GM23338 (cell line): Measurements from ENCODE around the gene BMP5. TPM values are rescaled to one million over a fixed set of nuclear protein-coding genes. Genes with fewer than 3 reads are reported as not detected.

Source experiments
- ATAC-seq: fragments of 200-7000 bp; cut with Tn5 transposase; 3 replicates; pipeline ENCODE4 v1.9.1; 2020
- DNase-seq: peaks from one replicate; pipeline ENCODE4 v3.0.0-alpha.2; 2015; ENCODE audit warnings: low spot score
- H2AFZ ChIP-seq: fragments of 200-600 bp; sonication (generic); 2 replicates; pipeline ENCODE4 v1.8.0; 2016; ENCODE audit warnings: antibody characterized with exemption, mild to moderate bottlenecking, moderate library complexity
- H3F3A ChIP-seq: fragments of 200-600 bp; sonication (generic); replicated peaks from 2 replicates; pipeline ENCODE4 v1.8.0; 2017; ENCODE audit warnings: antibody characterized with exemption, mixed run types, low read depth
- H3K27ac ChIP-seq: fragments of 200-600 bp; sonication (generic); 2 replicates; pipeline ENCODE4 v1.6.1; 2016; ENCODE audit warnings: low read depth
- H3K27me3 ChIP-seq: fragments of 200-600 bp; sonication (generic); 2 replicates; pipeline ENCODE4 v1.8.0; 2016; ENCODE audit warnings: mild to moderate bottlenecking, mixed run types, moderate library complexity; ENCODE audit not compliant: insufficient read depth
- H3K36me3 ChIP-seq: fragments of 200-600 bp; sonication (generic); 2 replicates; pipeline ENCODE4 v1.8.0; 2016; ENCODE audit warnings: mild to moderate bottlenecking; ENCODE audit not compliant: insufficient read depth
- H3K4me1 ChIP-seq: fragments of 200-600 bp; sonication (generic); 2 replicates; pipeline ENCODE4 v1.8.0; 2016; ENCODE audit warnings: mild to moderate bottlenecking, moderate library complexity; ENCODE audit not compliant: insufficient read depth
- H3K4me2 ChIP-seq: fragments of 200-600 bp; sonication (generic); 2 replicates; pipeline ENCODE4 v1.7.1; 2017; ENCODE audit warnings: mixed run types
- H3K4me3 ChIP-seq: fragments of 200-600 bp; sonication (generic); 2 replicates; pipeline ENCODE4 v1.6.1; 2016; ENCODE audit warnings: mixed run types
- H3K79me2 ChIP-seq: fragments of 200-600 bp; sonication (generic); replicated peaks from 2 replicates; pipeline ENCODE4 v1.8.0; 2017; ENCODE audit warnings: mild to moderate bottlenecking; ENCODE audit not compliant: insufficient read depth
- H3K9me2 ChIP-seq: fragments of 200-600 bp; sonication (generic); 2 replicates; pipeline ENCODE4 v1.8.0; 2017; ENCODE audit not compliant: insufficient read depth
- H4K20me1 ChIP-seq: fragments of 200-600 bp; sonication (generic); replicated peaks from 2 replicates; pipeline ENCODE4 v1.8.0; 2017; ENCODE audit warnings: mild to moderate bottlenecking; ENCODE audit not compliant: insufficient read depth
- H3K27ac Mint-ChIP-seq: 2 replicates; pipeline ENCODE4 v1.8.0; 2020; ENCODE audit warnings: inconsistent platforms, mild to moderate bottlenecking, moderate library complexity, mixed read lengths
- H3K27me3 Mint-ChIP-seq: 3 replicates; pipeline ENCODE4 v1.8.0; 2022; ENCODE audit warnings: low read depth, mild to moderate bottlenecking, moderate library complexity, mixed read lengths, inconsistent platforms; ENCODE audit not compliant: insufficient read depth, poor library complexity
- H3K36me3 Mint-ChIP-seq: 3 replicates; pipeline ENCODE4 v1.8.0; 2021; ENCODE audit warnings: low read depth, mild to moderate bottlenecking, inconsistent platforms, moderate library complexity, mixed read lengths
- H3K4me1 Mint-ChIP-seq: 3 replicates; pipeline ENCODE4 v1.8.0; 2020; ENCODE audit warnings: mild to moderate bottlenecking, inconsistent platforms, mixed read lengths
- H3K4me3 Mint-ChIP-seq: 3 replicates; pipeline ENCODE4 v1.8.0; 2021; ENCODE audit warnings: moderate library complexity, mild to moderate bottlenecking, inconsistent platforms, mixed read lengths
- H3K9me3 Mint-ChIP-seq: 3 replicates; pipeline ENCODE4 v1.8.0; 2020; ENCODE audit warnings: moderate library complexity, mild to moderate bottlenecking, inconsistent platforms, mixed read lengths
- CREB1 ChIP-seq: fragments of 250-450 bp; sonication (Bioruptor Pico); IDR thresholded peaks from 2 replicates; pipeline ENCODE4 v1.5.0; 2020; ENCODE audit warnings: low read depth, mild to moderate bottlenecking, moderate library complexity
- CTCF ChIP-seq, 2 experiments: fragments of 200-600 bp in 1 of 2; sonication (generic) in 1 of 2; conservative IDR thresholded peaks; 2 replicates each; pipeline versions ENCODE4 v1.5.1 to v1.6.1; 2016 to 2017; ENCODE audit warnings: antibody characterized with exemption in 2 of 2, low read depth in 2 of 2, mild to moderate bottlenecking in 2 of 2, moderate library complexity in 1 of 2
- ETS1 ChIP-seq: IDR thresholded peaks from 2 replicates; pipeline ENCODE4 v1.6.1; 2016; ENCODE audit warnings: antibody characterized with exemption
- EZH2 ChIP-seq: fragments of 200-600 bp; sonication (generic); IDR thresholded peaks from one replicate; pipeline ENCODE4 v1.8.0; 2017; ENCODE audit warnings: antibody characterized with exemption, mild to moderate bottlenecking, low read depth; ENCODE audit not compliant: unreplicated experiment
- EZH2phosphoT487 ChIP-seq: fragments of 200-600 bp; sonication (generic); IDR thresholded peaks from one replicate; pipeline ENCODE4 v1.8.1; 2018; ENCODE audit warnings: antibody characterized with exemption; ENCODE audit not compliant: unreplicated experiment
- JUNB ChIP-seq: IDR thresholded peaks from one replicate; pipeline ENCODE4 v1.6.1; 2016; ENCODE audit warnings: antibody characterized with exemption; ENCODE audit not compliant: unreplicated experiment
- NANOG ChIP-seq: IDR thresholded peaks from 2 replicates; pipeline ENCODE4 v1.6.1; 2016; ENCODE audit warnings: antibody characterized with exemption, borderline replicate concordance
- POLR2AphosphoS5 ChIP-seq: IDR thresholded peaks from 2 replicates; pipeline ENCODE4 v1.6.1; 2016; ENCODE audit warnings: antibody characterized with exemption, low read depth
- REST ChIP-seq: IDR thresholded peaks from one replicate; pipeline ENCODE4 v1.6.1; 2018; ENCODE audit warnings: antibody characterized with exemption; ENCODE audit not compliant: unreplicated experiment
- STAT1 ChIP-seq: IDR thresholded peaks from one replicate; pipeline ENCODE4 v1.6.1; 2016; ENCODE audit warnings: antibody characterized with exemption; ENCODE audit not compliant: unreplicated experiment
- ZNF114 ChIP-seq: fragments of 250-450 bp; sonication (Bioruptor Pico); IDR thresholded peaks from 2 replicates; pipeline ENCODE4 v1.5.0; 2020; ENCODE audit warnings: mild to moderate bottlenecking, moderate library complexity
- ZNF331 ChIP-seq: fragments of 250-450 bp; sonication (Bioruptor Pico); IDR thresholded peaks from 2 replicates; pipeline ENCODE4 v1.5.0; 2020; ENCODE audit warnings: low read depth, mild to moderate bottlenecking, moderate library complexity
- ZNF462 ChIP-seq: fragments of 250-450 bp; sonication (Bioruptor Pico); IDR thresholded peaks from 2 replicates; pipeline ENCODE4 v1.5.0; 2020; ENCODE audit warnings: mild to moderate bottlenecking, moderate library complexity
- polyA plus RNA-seq: library from polyadenylated mRNA; unstranded; fragments of >200 nt; fragmentation: Nextera tagmentation; extraction: Ambion mirVana; gene quantifications from 2 replicates; pipeline ENCODE4 v1.2.1, GENCODE V29; 2016
- total RNA-seq: library from RNA; depleted of rRNA; stranded (reverse); fragments of >200 nt; shearing (Covaris generic); gene quantifications from 2 replicates; pipeline ENCODE4 v1.2.3, GENCODE V29; 2014

Gene BMP5
- total and polyA plus RNA-seq, 2 experiments from 2014 or later, result 0.06 to 0.07 TPM

- peaks cover 17% of the 10 kb centered on the region for H3K9me2 ChIP-seq
- Mint-ChIP-seq H3K9me3 (peaks cover 14% of the 10 kb centered on the region), H3K36me3 (peaks cover 2% of the 10 kb centered on the region; the same call in 1 of the 3 replicates), H3K27me3 (no peaks in the 10 kb centered on the region), H3K4me1 (no peaks in the 10 kb centered on the region), H3K27ac (no peak overlapping the region), H3K4me3 (no peak overlapping the region)
- H3K36me3 ChIP-seq, result peaks cover 2% of the 10 kb centered on the region; the same call in 1 of the 2 replicates
- H3K4me3 ChIP-seq, result no peak overlapping the region
- no peaks in the 10 kb centered on the region for H3K4me1 ChIP-seq
- no peak for TF ChIP-seq STAT1
- no peak for TF ChIP-seq ZNF331 (CRISPR knock-in tag)
- TF ChIP-seq CTCF (conservative IDR thresholded peaks at IDR 0.05; ENCODE audit: low read depth in 2 of 2), result no peak
- TF ChIP-seq JUNB, result no peak
- no peak for TF ChIP-seq EZH2phosphoT487
- no peak for TF ChIP-seq ETS1
- TF ChIP-seq ZNF462 (CRISPR knock-in tag), result no peak
- no peak for TF ChIP-seq EZH2
- no peak for TF ChIP-seq CREB1 (CRISPR knock-in tag)
- TF ChIP-seq NANOG, result no peak
- TF ChIP-seq REST, result no peak
- no peak for TF ChIP-seq POLR2AphosphoS5
- TF ChIP-seq ZNF114 (CRISPR knock-in tag), result no peak
- no peaks in the 10 kb centered on the region for H4K20me1 ChIP-seq
- H3F3A ChIP-seq, result no peaks in the 10 kb centered on the region
- no peak overlapping the region for H3K4me2 ChIP-seq
- no peak for DNase-seq
- no peaks in the 10 kb centered on the region for H3K79me2 ChIP-seq
- no peaks in the 10 kb centered on the region for H3K27me3 ChIP-seq
- no peak overlapping the region for H2AFZ ChIP-seq
- ATAC-seq, result no peak
- H3K27ac ChIP-seq, result no peak overlapping the region
Measured at GRCh38 chr6:55729665-55730064, 145.7 kb downstream of the BMP5 start.
